Forelimb muscle (tissue), 1 donor: ENCODE data around the gene MAPK8. TPM values are rescaled to one million over a fixed set of nuclear protein-coding genes. Genes with fewer than 3 reads are reported as not detected.
A peak's percentile ranks its signal among the peaks of the same experiment; 100 is the strongest.
"Not testable (repeated sequence)": the region's sequence is repeated elsewhere in the genome, so short reads cannot be mapped to it uniquely, and the experiment has no call there.

Experiments
- DNase-seq: peaks from one replicate; pipeline ENCODE4 v3.0.0-alpha.2; 2013; ENCODE audit warnings: low read depth
- polyA plus RNA-seq: library from polyadenylated mRNA; unstranded; fragments of 120-200 nt; gene quantifications from one replicate; pipeline ENCODE4 v1.2.1, GENCODE V29; 2013; ENCODE audit not compliant: insufficient read length

Gene MAPK8
- polyA plus RNA-seq, 1 donor = 39.1 TPM

DNA sequence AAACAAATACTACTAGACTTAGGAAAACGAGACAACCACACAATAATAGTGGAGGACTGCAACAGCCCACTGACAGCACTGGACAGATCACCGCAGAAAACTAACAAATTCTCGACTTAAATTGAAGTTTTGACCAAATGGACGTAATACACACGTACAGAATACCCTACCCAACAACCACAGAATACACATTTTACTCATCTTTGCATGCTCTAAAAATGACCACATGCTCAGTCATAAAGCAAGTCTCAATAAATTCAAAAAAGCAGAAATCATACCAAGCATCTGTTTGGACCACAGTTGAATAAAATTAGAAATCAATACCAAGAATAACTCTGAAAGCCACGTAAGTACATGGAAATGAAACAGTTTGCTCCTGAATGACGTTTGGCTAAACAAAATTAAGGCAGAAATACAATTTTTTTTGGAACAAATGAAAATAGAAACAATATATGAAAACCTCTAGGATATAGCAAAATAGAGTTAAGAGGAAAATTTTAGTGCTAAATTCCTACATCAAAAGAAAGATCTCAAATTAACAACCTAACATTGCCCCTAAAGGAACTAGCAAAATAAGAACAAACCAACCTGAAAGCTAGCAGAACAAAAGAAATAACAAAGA lies 30.6 kb downstream of the MAPK8 start:
- DNase-seq = no peak

DNA sequence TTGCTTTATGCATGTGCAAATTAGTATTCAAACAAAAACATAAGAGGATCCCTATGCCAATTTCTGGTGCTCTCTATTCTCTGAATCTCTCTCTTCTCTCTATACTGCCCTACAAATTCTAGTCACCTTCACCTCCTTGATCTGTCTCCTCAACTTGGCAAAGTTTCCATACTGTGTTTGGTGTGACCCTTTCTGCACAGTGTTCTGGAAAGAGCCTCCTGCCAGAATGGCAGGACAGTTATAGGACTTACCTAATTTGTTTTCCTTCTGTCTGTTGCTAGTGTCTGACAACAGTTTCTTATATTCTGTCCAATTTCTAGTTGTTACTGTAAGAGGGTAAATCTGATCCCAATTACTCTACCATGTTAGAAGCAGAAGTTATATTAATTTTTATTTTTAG lies 34.3 kb downstream of the MAPK8 start:
- DNase-seq = no peak

DNA sequence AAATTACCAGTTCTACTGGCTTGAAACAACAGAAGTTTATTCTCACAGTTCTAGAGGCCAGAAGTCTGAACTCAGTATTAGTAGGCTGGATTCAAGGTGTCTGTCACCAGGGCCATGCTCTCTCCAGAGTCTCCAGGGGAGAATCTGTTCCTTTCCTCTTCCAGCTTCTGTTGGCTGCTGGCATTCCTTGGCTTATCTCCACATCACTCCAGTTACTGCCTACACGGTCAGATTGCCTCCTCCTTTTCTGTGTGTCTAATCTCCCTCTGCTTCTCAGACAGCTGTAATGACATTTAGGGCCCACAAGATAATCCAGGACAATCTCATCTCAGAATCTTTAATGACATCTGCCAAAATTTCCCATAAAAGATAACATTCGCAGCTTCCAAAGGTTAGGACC lies 36.6 kb downstream of the MAPK8 start:
- DNase-seq = no peak

DNA sequence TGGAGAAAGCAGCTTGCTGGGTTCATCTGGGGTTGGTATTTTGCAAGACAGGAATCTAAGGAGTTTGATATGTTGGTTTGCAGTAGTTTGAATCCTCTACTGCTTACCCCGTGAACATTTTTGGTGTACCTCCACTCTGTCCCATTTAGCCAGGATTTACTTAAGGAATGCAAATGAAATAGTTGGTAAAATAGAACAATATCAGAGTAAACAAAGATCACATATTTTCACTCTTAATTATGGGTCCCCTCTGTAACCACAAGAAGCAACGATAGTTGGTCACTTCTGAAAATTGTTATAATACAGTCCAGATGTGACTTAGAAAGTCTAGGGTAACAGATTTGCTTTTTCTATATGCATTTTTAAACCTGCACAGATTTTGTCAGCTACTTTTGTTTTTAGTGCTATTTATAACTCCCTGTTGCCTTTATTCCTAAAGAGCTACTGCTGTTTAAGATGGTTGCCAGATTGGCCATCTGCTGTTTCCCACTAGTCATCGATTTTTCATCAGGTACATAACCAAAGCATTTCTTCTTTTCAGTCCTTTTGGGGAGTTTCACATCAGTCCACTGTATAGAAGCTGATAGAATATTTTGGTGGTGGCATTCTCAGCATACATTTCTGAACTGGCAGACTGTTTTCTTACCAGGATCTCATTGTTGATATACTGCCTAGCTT lies 37.6 kb downstream of the MAPK8 start:
- DNase-seq = no peak

DNA sequence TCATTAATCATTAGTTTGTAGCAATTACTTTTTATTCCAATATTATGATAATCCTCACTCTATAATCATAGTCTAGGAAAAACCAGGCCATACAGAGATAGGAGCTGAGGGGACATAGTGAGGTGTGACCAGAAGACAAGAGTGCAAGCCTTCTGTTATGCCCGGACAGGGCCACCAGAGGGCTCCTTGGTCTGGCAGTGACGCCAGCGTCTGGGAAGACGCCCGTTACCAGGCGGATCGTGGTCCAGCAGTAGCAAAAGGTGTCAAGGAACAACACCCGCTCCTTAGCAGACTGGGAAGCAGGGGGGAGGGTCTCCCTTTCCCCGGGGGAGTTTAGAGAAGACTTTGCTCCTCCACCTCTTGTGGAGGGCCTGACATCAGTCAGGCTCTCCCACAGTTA lies 39.8 kb downstream of the MAPK8 start:
- not testable (repeated sequence) for DNase-seq

DNA sequence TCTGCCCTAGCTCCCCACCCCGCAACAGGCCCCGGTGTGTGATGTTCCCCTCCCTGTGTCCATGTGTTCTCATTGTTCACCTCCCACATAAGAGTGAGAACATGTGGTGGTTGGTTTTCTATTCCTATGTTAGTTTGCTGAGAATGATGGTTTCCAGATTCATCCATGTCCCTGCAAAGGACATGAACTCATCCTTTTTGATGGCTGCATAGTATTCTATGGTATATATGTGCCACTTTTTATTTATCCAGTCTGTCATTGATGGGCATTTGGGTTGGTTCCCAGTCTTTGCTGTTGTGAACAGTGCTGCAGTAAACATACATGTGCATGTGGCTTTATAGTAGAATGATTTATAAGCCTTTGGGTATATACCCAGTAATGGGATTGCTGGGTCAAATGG lies 41.1 kb downstream of the MAPK8 start:
- DNase-seq = not testable (repeated sequence)

DNA sequence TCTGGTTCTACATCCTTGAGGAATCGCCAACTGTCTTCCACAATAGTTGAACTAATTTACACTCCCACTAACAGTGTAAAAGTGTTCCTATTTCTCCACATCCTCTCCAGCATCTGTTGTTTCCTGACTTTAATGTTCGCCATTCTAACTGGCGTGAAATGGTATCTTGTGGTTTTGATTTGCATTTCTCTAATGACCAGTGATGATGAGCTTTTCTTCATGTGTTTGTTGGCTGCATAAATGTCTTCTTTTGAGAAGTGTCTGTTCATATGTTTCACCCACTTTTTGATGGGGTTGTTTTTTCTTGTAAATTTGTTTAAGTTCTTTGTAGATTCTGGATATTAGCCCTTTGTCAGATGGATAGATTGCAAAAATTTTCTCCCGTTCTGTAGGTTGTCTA lies 41.5 kb downstream of the MAPK8 start:
- not testable (repeated sequence) for DNase-seq

DNA sequence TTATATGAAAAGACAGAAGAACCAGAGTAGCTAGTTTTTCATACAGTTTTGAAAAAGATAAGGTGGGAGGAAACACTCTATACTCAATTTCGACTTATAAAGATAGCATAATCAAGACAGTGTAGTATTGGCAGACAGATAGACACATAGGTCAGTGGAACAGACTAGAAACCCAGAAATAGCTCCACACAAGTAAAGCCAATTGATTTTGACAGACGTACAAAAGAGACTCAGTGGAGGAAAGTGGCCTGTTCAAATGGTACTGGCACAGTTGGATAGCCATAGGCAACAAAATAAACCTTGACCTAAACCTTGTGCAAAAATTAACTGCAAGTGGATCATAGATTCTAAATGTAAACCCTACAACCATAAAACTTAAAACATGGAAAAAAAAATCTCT lies 46.8 kb downstream of the MAPK8 start:
- no peak for DNase-seq

DNA sequence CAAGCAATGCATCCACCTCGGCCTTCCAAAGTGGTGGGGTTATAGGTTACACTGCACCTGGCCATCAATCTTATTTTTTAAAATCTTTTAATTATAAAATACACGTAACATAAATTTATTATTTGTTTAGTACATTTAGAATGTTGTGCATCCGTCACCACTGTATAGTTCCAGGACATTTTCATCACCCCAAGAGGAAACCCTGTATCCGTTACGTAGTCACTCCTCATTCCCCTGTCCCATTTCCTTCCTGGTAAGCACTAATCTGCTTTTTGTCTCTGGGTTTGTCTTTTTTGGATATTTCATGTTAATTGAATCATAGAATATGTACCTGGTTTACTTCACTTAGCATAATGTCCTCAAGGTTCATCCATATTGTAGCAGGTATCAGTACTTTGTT lies 51.2 kb downstream of the MAPK8 start:
- no peak for DNase-seq

DNA sequence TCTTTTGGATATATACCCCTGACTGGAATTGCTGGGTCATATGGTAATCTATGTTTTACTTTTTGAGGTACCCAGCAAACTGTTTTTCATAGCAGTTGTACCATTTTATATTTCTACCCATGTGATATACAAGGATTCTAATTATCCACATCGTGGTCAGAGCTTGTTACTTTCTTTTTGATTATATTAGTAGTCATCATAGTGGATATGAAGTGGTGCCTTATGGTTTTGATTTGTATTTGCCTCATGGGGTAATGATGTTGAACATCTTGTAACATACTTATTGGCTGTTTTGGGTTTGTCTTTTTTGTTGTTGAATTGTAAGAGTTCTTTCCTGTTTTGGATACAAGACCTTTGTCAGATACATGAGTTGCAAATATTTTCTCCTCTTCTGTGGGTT lies 51.7 kb downstream of the MAPK8 start:
- DNase-seq = no peak

DNA sequence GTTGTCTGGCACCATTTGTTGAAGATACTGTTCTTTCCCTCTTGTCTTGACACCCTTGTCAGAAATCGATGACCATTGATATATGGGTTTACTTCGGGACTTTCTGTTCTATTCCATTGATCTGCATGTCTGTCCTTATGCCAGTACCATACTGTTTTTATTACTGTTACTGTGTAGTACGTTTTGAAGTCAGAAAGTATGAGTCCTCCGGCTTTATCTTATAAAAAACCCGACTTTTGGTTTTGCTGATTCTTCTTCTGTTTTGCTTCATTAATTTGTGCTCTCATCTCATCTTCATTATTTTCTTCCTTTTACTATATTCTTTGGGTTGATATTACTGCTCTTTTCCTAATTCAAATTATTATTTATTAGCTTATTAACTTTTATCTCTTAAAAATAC lies 52.4 kb downstream of the MAPK8 start:
- DNase-seq = no peak

DNA sequence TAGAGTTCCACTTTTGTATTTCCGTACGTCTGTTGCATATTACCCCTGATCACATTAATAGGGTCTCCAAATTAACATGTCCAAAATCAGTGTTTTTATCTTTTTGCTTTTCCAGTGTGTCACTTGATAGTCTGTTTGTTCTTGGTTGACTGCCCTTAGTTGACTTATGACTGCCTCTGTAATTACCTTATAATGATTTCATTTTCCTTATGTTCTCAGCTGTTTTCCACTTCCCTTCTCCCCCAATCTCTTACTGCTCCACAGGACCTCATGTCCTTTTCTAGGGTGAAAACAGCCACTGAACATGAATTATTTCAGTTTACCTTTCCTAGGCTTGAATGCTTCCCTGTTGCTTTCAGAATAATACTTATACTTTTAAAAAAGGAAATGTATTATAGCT lies 54.7 kb downstream of the MAPK8 start:
- DNase-seq = no peak

DNA sequence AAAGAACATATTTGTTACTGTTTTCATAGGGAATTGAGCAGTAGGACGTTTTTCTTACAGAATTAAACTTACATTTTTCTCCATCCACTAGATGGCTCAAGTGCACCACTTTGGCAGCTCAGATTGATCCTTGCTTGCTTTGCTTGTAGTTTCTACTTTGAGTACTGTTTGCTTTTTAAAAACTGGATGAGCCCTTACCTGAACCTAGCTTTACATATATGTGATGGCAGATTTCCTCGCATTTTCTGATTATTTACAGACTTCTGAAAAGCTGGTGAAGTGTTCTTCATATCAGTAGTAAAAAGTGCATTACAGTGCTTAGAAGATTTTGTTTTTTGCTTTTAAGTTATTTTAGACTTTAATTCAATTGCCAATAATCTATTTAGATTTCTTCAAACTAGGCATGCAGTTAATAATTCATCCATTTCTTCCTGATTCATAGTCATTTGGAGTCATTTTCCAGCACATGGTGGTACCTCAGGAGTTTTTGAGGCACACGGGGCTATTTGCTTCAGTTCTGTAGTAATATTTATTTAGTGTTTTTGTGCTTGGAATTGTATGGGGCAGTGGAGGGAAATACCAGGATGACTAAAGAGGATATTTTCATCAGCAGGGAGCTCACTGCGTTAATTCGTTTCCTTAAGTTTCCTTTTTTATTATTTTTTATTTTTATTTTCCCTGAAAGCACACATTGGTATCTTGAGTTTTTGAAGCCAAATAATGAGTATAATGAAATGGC lies 57.3 kb downstream of the MAPK8 start:
- DNase-seq = peak; percentile 51

DNA sequence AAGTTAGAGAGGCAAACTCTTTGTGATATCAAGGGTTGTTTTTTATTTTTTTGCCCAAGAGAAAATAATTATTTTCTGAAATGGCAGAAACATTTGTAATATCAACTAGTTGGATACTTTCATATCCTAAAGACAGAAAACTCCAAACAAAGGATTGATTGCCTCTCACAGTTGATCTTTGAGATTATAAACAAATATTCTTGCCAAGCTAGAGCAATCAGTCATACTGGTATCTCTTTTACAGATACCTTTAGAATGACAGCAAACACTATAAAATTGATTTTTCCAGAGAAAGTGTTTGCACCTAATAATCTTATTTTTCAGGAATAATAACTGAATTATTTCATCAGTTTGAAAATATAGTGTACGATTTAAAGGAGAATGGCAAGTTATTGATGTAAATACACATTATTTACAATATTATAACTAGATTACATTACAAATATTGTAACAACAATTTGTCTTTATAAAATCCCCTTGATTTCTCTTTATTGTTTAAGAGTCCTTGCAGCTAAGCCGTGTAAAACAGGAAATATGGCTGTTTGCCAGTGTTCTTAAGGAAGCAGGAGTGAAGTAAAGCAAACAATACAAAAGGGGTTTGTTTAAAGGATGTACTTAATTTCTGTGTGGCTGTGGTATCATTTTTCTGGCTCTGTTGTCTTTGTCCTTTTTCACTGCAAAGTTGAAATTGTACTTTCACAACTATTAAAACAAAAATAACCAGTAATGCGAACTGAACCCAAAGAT lies 58.4 kb downstream of the MAPK8 start:
- peak; percentile 14 for DNase-seq

DNA sequence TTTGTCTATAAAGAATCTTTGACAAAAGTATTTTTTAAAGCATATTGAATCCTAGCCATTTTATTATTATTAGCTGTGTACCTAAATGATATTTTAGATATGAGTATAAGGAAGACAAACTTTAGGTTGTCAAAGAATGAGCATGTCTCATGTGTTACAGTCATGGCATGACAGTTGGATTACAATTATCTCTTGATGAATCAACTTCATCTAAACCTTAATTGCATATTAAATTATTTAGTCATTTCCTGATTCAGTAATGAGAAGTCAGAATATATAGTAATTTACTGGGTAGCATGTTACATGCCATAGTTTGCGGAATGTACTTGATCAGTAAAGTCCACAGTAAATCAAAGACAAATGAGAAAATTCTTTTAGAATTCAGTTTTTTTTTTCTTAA lies 59.2 kb downstream of the MAPK8 start:
- no peak for DNase-seq

DNA sequence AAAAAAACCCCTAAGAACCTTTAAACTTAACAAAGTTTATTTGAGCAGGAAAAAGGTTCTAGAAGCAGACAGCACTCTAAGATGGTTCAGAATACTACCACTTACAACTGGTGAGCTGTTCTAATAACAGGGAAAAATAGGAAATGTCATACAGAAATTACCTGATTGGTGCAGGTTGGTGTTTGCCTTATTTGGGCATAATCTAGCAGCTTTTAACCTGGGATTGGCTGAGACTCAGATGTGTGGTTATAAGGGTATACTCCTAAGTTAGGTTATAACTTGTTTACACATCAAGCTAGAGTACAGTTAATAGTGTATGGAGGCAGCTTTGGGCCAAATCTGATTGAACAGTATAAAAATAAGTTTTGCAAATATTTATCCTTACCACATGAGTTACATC lies 59.8 kb downstream of the MAPK8 start:
- DNase-seq = no peak

DNA sequence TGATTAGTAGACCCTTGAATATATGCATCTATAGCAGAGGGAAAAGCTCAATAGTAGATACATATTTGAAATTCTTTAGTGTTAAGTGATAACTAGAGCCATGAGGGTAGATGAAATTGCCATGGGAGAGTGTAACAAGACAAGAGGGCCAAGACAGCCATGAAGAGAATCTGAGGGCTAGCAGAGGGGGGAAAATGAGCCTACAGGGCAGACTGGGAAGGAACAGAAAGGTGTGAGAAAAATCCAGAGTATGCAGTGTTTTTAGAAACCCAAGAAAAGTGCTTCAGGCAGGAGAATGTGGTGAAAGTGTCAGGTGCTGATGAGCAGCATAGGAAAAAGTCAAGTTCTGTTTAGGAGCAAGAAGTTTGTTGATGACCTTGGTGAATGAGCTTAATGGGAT lies 63.0 kb downstream of the MAPK8 start:
- no peak for DNase-seq

DNA sequence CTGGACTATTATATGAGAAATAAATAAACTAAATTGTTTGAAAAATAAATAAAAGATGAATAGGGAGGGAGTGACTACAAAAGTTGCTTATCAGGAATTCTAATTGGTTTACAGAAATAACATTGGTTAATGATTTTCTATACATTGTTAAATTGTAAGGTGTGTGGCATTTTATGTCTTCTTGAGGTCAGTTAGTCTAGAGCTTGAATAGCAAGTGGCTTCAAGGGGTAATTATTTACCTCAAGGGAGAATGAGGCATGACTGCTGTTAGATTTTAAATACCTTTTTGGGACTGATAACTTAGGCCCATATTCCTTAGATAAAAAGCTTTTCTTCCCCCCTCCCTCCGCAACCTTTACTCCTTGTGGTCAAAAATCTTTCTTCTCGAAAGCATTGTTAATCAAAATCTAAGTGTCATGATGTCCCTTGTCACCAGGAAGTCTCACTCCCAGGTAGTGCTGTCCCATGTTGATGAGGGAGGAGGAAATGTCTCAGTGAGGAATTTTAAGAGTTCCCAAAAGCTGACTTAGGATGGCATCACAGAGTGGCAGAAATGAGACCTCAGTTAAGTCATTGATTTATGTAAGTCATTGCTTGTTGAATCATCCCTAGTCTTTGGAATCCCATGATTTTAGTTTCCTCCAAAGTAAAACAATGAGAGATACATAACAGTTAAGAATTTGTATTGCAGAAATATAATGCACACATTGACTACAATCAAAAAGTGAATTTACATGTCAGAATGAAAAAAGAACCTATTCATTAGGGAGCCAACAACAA lies 71.5 kb downstream of the MAPK8 start:
- DNase-seq = no peak

DNA sequence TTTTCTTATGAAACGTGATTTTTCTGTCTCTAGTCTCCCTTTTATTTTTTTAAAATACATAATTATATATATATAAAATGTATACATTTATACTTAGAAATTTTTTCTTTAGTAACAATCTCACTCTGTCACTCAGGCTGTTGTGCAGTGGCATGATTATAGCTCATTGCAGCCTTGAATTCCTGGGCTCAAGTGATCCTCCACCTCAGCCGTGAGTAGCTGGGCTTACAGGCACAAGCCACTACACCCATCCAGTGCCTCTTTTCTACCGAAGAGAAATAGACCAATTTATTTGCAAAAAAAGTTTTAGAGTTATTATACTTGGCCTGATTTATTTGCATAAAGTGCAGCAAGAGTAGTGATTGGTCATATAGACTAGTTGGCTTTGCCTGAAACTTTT lies 72.2 kb downstream of the MAPK8 start:
- no peak for DNase-seq

DNA sequence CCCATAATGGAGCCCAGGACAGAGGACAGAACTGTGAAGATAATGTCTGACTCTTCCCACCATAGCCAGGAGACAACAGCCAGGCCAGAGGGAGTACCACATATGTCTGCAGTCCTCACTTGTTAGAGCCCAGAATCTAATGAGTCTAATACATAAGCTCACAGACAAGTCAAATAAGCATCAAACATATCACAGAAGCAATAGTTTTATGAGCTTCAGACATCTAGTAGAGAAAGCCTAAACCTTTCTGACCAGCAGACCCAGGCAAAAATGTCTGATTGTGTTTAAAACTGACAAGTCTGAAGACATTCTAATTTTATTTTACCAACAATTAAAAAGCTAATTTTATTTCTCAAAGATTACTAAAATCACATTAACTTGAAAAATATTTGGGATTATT lies 75.5 kb downstream of the MAPK8 start:
- DNase-seq = no peak

DNA sequence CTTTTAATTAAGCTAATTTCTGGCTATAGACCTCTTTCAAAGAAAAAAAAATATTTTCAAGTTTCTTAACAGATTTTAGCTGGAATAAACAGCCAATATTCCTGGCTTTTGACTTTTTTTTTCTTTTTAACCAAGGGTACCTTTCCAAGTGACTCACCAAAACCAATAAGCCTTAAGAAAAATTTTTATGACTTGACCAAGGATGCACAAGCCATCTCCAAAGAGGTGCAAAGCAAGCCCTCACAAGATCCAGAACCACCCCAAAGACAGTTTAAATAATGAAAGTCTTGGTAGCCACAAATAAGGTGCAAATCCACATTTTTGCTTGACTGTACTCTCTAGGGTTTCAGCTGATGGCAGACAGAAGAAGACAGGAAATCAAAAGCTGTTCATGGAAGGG lies 76.5 kb downstream of the MAPK8 start:
- no peak for DNase-seq

DNA sequence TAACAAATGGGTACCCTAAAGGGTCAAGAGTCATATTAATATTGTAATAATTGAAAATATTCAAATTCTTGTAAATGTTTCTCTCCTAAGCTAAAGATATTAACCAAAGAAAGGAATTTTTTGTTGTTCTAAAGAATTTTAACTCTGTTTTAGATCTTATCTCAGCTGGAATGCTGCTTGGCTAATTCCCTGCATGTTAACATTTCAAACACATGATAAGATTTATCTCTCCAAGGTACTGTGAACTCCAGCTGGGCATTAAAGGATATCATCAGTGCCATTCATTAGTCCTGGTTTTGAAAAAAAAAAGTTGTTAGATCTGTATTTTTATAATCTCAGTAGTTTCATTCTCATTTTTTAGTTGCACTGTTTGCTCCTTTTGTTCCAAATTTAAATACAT lies 76.9 kb downstream of the MAPK8 start:
- no peak for DNase-seq
